DMS114 treated with DMSO at 0.1 percent for 48 hours (cell line): ENCODE measurements around the gene LDLRAD3.

Experiments used
- DNase-seq: peaks from one replicate; lab custom pipeline; 2025; ENCODE audit not compliant: unreplicated experiment; lab: John Stamatoyannopoulos, UW

LDLRAD3 gene

DNA sequence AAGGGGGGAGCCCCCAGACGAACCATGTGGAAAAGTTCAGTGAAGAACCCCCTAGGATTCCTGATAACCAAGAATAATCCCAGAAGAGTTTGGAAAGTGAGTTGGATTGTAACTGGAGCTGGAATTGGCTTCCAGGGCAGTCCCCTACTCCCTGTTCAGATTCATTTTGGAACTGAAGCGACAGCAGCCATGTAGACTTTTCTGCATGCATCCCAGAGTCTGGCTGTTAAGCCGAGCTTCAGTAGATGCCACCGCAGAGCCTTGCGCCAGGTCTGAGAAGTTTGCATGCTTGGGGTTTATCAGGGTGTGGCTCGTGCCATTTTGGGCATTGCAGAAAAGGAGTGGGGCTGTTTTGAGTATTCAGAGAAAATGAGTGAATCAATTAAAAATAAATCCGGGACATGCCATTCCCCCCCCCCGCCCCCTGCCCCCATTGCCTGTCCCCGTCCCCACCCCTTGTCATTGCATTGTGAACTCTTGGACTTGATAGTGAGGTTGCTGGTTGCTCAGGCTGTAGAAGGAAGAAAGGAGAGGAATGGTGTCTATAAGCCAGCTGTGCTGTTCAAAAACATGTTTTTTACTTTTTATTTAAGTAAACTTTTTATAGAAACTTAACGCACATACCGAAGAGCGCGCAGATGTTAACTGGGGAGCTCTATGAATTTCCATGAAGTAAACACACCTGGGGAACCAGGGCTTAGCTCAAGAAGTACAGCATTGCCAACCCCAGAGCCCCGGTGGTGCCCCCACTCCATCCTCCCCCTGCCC lies 71.2 kb downstream of the LDLRAD3 start:
- no peak for DNase-seq

DNA sequence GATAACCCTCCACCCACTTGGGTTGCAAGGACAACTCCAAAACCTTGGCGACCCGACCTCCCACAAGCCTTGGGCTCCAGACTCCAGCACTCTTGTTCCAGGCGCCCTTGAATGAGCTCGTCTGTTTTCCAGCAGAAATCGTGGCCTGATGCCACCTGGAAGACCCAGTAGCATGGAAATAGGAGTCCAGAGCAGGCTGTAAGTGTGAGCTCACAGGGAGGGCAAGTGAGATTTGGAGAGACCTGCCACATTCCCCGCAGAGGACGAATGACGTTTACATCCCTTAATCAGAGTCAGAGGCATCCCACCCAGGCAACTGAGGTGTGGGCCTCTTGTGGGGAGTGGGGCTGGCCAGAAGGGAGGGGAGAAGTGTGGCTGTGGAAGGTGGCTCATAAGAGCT lies 71.9 kb downstream of the LDLRAD3 start:
- DNase-seq, result no peak

DNA sequence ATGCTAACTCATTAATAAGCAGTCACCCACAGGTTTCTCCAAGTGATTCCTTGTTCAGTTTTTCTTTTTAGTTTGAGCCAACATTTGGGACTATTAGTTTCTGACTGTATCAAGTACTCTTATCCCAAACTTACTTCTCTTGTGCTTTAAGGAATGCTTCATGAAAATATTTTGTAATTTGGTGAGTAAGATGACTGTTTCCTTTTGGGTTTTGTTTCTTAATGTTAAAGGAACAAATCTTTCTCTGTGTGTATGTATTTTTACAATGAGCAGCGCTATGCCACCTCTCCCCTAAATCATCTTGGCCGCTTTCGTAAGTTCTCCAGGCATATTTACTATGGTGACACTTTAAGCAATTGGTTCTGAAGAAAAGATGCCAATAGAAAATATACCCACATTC lies 72.4 kb downstream of the LDLRAD3 start:
- no peak for DNase-seq

DNA sequence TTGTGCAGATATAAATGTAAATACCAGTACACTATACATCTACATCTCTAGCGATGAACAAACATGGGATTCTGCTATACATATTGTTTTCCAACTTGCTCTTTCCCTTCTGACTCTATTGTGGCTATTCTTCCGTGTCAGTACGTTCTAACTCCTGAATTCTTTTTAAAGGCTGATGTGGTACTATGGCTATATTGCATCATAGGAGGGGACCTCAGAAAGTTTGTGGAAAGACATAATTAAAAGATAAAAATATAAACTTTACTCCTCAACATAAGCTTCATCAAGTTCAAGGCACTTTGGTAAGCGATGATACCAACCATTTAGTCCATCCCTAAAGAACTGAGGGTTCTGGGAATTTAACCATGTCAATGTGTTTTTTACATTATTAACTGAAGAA lies 72.8 kb downstream of the LDLRAD3 start:
- no peak for DNase-seq

DNA sequence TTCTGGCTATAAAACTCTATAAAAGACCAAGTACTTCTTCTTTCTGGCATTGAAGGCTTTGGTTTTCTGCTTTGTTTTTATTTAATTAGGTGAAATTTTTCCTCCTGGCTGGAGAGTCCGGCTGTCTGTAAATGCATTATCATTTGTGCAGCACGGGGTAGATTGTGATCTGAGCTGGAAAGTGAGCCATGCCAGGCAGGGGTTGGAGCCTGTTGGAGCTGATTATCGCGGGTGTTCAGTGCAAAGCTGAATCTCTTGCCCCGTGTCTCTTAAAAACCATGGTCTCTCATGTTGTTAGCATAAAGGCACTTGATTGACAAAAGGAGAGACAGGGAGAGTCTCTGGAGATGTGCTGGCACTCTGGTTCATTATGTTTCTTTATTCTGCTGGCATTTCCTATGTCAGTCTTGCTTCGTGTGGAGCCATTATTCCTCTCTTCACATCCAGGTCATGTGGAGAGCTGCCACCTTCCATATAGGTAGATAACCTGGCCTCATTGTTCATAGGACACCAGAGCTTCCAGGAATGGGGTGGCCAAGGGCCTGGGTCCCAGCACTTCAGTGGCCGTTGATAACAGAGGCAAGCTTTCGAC lies 75.2 kb downstream of the LDLRAD3 start:
- DNase-seq, result no peak

DNA sequence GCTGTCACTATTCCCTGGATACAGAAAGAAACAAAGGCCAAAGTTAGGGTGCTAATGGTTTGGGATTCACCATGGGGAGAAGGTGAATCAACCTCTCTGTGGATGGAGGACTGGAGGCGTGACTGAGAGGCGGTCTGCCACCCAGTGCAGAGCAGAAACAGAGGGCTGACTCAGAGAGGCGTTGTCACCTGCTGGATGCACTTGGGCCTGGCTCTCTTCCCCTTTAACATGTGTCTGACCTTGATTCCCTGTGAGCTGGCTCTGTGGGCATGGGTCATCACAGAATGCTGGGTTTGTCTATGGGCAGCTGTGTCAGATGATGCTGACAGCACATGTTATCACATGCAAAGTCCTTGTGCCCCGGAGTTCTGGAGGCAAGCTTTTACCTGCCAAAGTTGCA lies 75.9 kb downstream of the LDLRAD3 start:
- no peak for DNase-seq

DNA sequence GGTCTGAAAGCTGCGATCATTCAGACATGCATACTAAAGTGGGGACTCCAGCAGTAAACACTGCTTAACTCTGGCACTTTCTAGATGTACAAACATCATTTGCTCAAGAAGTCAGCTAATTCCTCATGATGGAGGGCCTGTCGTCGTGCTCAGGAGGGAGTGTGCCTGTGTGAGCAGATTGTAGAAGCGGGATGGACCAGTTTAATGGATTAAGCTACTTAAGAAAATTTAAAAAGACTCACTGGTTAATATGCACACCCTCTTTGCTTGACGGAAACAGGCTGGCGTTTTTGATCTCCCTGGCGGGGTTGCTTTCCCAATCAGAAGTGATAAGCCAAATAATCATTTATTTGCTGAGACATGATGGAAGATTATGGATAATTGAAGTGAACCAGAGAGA lies 79.0 kb downstream of the LDLRAD3 start:
- no peak for DNase-seq

DNA sequence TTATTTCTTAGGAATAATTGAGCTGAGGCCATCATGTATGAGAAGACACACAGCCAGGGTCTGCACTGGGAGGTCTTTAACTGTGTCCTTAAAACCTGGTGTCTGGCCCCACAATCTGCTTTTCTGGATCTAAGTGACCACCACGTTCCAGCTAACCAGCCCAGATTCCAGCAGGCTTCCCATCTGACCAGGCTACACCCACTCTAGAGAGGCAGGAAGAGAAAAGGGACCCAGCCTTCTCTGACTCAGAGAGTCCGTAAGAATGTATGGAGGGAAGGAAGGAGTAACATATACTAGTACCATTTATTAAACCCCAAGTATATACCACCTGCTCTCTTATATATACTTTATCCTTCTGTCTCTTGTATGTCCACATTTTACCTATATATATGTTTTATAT lies 80.1 kb downstream of the LDLRAD3 start:
- no peak for DNase-seq

DNA sequence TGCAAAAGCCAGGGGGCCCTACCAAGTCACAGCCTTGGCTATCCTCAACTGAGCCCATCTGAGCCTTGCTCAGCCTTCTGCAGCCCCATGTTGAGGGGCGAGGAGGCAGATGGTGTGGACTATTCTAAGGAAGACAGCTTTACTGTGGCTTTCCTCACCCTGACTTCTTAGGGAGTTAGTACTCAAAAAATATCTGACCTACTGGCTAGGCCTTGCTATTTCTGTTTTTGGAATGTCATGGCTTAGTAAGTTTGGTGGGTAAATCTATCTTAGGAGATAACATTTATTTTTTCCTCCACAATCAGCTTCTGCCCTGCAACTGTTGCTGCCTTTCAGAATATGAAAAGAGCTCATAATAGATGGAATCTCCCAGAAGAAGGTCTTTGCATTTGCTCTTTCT lies 80.9 kb downstream of the LDLRAD3 start:
- no peak for DNase-seq

DNA sequence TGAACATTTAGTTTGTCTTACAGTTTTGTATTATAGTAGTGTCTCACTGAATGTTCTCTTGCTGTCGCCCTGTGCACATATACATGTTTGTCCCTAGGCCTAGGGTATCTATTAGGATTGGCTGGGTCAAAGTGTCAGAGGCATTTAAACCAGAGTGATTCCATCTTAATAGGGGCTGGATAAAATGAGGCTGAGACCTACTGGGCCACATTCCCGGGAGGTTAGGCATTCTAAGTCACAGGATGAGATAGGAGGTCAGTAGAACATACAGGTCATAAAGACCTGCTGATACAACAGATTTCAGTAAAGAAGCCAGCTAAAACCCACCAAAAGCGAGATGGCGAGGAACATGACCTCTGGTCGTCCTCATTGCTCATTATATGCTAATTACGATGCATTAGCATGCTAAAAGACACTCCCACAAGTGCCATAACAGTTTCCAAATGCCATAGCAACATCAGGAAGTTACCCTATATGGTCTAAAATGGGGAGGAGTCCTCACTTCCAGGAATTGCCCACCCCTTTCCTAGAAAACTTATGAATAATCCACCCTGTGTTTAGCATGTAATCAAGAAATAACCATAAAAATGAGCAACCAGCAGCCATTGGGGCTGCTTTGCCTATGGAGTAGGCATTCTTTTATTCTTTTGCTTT lies 82.6 kb downstream of the LDLRAD3 start:
- DNase-seq, result no peak

DNA sequence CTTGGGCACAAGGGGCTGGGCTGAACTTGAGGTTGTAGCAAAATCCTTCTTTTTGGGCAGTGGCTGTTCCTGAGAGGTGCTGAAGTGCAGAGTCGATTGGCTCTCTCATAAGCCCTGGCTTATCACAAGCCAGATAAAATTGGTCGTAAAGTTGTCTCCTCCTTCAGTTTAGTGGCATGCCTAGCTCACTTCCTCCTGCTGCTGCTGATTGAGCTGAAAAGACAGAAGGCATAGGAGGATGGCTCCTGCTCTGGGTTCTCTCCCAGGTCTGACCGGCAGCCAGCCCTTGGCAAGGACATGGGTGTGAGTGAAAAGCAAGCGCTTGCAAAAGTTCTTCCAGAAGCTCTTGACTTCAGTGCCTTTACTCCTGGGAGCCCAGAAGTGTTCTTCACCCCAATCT lies 83.9 kb downstream of the LDLRAD3 start:
- DNase-seq, result no peak

DNA sequence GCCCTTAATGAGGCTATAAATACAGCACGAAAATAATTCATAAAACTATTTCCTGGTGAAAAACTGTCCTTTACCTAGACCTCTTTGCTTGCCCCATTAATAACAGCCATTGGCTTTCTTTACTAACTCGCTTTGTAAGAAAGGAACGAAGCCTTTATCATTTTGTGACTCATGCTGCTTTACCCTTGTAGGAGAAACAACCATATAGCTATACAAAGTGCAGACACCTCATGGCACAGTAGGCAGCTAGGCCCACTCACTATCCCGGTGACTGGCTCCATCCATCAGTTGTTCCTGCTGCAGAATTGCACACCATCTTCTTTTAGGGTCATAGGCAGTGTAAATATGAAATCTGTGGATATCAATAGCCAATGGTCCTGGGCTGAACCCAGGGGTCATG lies 85.8 kb downstream of the LDLRAD3 start:
- DNase-seq, result no peak

DNA sequence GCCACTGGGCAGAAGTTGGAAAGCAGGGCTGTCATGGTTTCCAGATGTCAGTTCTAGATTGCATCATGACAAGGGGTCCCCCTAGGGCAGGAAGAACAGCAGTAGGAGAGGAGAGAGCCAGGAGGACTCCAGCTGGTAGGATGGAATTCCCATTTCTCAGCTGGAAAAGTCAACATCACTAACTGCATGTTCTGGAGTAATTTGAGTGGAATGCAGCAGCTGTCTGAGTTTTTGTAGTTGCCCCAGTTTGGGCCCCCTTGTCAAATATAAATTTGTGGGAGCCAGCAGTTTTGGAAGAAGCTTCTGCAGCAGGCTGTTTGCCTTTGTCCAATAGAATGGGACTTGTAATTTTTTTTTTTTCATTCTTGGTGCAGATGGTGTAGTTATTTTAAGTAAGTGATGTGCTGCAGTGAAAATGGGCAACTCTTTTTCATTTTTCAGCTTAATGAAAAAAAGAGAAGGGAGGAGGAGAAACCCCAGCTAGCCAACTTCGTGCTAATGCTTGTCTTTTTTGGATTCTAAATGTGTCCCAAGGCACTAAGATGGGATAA lies 86.9 kb downstream of the LDLRAD3 start:
- no peak for DNase-seq

DNA sequence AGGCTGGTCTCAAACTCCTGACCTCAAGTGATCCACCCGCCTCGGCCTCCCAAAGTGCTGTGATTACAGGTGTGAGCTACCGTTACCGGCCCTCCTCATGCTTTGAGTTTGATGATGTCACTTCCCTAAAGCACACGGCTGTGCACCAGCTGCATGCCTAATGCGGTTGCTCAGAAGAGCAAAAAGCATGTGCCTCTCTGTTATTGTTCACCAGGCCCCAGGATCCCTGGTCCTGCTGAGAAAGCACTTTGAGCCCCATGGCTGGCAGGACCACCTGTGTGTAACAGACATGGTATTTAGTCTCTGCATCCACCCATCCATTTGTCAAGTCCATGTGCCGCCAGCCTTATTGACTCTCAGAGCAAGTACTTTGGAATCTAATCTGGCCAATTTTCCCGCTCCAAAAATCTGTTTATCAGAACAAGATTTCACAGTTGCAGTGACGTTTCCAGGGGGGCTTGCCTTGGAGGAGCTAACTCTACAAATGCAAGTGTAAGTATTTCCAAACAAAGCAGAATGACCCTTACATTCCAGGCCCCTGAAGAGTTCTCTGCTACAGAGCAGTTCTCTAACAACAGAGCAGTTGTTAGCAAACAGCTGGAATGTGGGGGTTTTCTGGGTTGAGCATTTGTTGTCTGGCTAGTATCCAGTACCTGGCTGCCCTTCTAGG lies 89.4 kb downstream of the LDLRAD3 start:
- DNase-seq, result no peak

DNA sequence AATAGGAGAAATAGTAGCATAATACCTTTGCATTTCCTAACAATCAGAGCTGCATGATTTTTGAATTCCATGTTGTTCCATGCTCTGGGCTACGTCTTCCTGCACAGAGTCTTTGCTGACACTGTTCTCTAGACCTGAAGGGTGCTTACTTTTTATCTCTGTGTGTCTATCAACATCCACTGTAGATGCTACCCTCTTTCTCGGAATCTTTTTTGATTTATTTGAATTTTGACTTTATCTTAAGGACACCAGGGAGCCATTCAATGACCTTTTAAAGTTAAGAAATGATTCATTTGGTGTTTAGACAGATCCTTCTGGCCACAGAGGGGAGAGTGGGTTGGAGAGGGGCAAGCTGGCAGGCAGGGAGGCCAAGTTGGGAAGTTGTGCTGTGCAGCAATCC lies 90.1 kb downstream of the LDLRAD3 start:
- no peak for DNase-seq

DNA sequence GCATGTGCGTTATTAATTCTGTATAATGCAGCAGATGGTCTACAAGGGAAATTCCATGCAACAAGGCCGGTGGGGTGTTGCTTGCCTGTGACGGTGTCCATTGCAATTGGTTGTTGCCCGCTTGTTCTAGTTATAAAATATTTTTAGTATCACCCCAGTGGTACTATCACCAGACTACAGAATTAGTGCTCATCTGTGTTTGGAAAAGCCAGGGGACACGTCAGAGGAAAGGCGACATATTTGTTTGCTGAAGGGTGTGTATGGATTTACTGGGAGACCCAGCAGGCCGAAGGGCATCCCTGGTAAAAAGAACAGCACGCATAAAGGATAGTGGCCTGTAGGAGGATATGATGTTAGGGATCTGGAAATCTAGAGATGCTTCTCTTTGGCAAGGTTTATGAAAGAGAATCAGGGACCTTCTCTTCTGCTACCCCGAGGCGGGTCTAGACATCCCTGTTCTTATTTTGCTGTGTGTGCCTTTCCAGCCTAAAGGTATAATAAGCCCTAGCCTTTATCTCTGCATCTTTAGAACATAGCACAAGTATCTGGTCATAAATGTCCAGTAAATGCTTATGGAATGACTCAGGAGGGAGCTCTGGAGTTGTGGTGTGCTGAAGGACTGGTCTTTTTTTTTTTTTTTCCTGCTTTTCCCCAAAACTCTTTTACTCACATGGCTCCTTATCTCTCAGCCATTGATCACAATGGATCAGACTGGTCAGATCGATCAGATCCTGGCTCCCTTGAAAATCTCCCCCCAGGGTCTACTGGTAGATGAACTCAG lies 90.9 kb downstream of the LDLRAD3 start:
- no peak for DNase-seq

DNA sequence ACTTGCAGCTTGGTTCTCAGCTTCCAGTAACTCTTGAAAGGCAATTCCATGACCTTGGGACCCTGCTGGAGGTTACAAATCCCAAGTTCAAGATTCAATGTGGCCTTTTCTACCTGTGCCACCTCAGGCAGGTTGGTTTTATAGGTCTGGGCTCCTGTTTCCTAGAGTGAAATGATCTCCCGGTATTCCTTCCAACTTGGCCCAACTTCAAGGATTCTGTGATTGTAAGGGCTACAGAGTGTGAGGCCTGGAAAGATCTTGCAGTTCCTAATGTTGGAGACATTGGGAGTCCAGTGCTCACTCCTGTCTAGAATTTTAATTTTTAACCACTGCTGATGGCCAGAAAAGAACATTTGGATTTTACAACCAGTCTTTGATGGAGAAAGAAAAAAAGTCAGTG lies 91.6 kb downstream of the LDLRAD3 start:
- no peak for DNase-seq

DNA sequence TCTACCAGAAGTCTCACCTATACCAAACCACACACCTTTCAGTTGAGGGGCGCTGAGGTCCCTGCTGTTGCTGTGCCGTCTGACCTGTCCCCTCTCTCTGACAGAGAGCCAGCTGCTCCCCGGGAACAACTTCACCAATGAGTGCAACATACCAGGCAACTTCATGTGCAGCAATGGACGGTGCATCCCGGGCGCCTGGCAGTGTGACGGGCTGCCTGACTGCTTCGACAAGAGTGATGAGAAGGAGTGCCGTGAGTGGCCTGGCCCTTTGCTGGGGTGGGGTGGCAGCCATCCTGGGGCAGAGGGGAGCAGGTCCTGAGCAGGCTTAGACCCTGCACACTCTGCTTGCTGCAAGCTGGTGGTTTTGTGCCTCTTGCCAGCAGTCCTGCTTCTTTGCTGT lies 92.1 kb downstream of the LDLRAD3 start:
- no peak for DNase-seq

DNA sequence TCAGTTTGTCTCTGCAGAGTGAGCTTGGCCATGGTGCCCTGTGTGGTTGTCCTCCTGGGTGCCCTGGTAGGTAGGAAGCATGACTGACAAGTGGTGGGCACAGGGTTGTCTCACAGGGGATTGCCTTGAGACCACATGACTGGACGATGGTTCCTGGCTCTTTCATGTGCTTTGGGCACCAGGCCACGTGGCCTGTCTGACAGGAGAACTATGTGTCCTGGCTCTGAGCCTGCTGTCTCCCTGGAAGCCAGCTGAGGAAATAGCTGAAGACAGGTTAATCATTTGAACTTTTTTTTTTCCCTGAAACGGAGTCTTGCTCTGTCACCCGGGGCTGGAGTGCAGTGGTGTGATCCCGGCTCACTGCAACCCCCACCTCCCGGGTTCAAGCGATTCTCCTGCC lies 93.2 kb downstream of the LDLRAD3 start:
- DNase-seq, result no peak

DNA sequence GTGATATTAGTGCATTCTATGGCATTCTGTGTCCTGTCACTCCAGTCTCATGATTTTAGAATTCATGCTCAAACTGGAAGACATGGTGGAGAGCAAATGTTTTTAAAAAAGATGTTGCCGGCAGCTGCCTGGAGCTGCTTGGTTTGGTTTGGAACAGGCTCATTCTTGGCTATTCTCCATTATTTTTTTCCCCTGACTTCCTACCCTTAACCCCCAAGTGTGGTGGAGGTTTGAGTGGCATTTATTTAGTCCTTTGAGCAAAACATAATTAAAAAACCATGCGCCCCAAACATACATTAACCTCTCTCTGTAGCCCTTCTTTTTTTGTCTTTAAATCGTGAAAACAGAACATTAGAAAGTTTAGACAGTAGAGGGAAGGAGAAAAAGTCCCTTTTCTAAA lies 94.7 kb downstream of the LDLRAD3 start:
- DNase-seq, result no peak

DNA sequence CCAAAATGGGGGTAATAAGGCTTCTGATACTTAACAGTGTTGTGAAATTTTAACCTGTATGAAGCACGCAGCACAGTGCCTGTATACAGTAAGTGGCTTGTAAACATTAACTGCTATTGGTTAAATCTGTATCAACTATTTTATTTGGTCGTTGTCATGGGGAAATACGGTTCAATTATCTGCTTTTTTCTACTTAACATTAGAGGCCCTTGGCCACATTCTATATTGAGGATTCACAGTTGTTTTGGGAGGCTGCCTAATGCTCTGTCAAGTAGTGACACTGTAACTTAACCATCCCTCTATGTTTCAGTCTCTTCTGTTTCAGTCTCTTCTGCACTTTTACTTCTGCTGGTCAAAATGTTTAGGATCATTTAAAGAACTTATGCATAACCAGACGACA lies 95.6 kb downstream of the LDLRAD3 start:
- no peak for DNase-seq
